WERI-Rb-1 (cell line): ENCODE measurements around the gene PPARGC1A.
A peak's percentile ranks its signal among the peaks of the same experiment; 100 is the strongest.

Experiments used
- DNase-seq: peaks from one replicate; pipeline ENCODE4 v3.0.0-alpha.2; 2020
- H3K27ac ChIP-seq: fragments of 250-450 bp; sonication (Bioruptor Pico); 2 replicates; pipeline ENCODE4 v1.5.1; 2020; ENCODE audit warnings: mild to moderate bottlenecking, moderate library complexity
- H3K27me3 ChIP-seq: fragments of 250-450 bp; sonication (Bioruptor Pico); 2 replicates; pipeline ENCODE4 v1.5.1; 2021; ENCODE audit warnings: mild to moderate bottlenecking, low read depth, moderate library complexity; ENCODE audit not compliant: insufficient read depth, severe bottlenecking
- H3K36me3 ChIP-seq: fragments of 250-450 bp; sonication (Bioruptor Pico); 2 replicates; pipeline ENCODE4 v1.5.1; 2020; ENCODE audit warnings: mild to moderate bottlenecking, moderate library complexity
- H3K4me3 ChIP-seq: 2 replicates; pipeline ENCODE4 v1.5.1; 2011; ENCODE audit warnings: low read depth, mild to moderate bottlenecking, control low read depth, low read length
- H3K9me3 ChIP-seq: fragments of 250-450 bp; sonication (Bioruptor Pico); 2 replicates; pipeline ENCODE4 v1.5.1; 2021; ENCODE audit warnings: mild to moderate bottlenecking, moderate library complexity; ENCODE audit not compliant: severe bottlenecking
- TF ChIP-seq, protein P1 (sequence below): IDR thresholded peaks from 2 replicates; pipeline ENCODE4 v1.5.1; 2011; ENCODE audit warnings: low read depth, mild to moderate bottlenecking, control low read depth, inconsistent platforms, low read length

PPARGC1A gene, protein sequence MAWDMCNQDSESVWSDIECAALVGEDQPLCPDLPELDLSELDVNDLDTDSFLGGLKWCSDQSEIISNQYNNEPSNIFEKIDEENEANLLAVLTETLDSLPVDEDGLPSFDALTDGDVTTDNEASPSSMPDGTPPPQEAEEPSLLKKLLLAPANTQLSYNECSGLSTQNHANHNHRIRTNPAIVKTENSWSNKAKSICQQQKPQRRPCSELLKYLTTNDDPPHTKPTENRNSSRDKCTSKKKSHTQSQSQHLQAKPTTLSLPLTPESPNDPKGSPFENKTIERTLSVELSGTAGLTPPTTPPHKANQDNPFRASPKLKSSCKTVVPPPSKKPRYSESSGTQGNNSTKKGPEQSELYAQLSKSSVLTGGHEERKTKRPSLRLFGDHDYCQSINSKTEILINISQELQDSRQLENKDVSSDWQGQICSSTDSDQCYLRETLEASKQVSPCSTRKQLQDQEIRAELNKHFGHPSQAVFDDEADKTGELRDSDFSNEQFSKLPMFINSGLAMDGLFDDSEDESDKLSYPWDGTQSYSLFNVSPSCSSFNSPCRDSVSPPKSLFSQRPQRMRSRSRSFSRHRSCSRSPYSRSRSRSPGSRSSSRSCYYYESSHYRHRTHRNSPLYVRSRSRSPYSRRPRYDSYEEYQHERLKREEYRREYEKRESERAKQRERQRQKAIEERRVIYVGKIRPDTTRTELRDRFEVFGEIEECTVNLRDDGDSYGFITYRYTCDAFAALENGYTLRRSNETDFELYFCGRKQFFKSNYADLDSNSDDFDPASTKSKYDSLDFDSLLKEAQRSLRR

DNA sequence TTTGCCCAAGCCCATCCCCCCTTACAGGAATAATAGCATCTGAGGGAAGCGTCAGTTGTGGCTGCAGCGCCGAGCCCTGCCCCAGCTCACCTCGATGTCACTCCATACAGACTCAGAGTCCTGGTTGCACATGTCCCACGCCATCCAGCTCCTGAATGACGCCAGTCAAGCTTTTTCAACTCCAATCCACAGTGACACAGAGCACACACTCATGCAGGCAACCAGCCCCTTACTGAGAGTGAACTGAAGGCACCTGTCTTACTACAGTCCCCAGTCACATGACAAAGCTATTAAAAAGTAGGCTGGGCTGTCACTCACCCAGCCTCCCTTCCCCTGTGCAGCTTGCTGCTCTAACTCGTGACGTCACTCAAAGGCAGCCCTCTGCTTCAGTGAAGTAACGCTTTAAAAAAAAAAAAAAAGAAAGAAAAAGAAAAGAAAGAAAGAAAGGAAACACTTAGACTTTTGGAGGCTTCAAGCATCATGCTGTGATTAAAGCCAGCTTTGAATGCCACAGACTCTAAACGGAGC, at the start of gene PPARGC1A:
PPARGC1A (minus strand) TSS at position 234 of the 528 bp plus-strand sequence; CDS start at position 144, 90 bp downstream.
- no peaks in the 10 kb centered on the region for H3K36me3 ChIP-seq
- H3K9me3 ChIP-seq = no peaks in the 10 kb centered on the region
- peak within 1 kb of the TSS; percentile 46 for H3K4me3 ChIP-seq
- H3K27ac ChIP-seq = no peak within 1 kb of the TSS
- H3K27me3 ChIP-seq = no peaks in the 10 kb centered on the region
- TF ChIP-seq, protein P1, sequence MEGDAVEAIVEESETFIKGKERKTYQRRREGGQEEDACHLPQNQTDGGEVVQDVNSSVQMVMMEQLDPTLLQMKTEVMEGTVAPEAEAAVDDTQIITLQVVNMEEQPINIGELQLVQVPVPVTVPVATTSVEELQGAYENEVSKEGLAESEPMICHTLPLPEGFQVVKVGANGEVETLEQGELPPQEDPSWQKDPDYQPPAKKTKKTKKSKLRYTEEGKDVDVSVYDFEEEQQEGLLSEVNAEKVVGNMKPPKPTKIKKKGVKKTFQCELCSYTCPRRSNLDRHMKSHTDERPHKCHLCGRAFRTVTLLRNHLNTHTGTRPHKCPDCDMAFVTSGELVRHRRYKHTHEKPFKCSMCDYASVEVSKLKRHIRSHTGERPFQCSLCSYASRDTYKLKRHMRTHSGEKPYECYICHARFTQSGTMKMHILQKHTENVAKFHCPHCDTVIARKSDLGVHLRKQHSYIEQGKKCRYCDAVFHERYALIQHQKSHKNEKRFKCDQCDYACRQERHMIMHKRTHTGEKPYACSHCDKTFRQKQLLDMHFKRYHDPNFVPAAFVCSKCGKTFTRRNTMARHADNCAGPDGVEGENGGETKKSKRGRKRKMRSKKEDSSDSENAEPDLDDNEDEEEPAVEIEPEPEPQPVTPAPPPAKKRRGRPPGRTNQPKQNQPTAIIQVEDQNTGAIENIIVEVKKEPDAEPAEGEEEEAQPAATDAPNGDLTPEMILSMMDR = no peak
- peak; percentile 66 for DNase-seq

DNA sequence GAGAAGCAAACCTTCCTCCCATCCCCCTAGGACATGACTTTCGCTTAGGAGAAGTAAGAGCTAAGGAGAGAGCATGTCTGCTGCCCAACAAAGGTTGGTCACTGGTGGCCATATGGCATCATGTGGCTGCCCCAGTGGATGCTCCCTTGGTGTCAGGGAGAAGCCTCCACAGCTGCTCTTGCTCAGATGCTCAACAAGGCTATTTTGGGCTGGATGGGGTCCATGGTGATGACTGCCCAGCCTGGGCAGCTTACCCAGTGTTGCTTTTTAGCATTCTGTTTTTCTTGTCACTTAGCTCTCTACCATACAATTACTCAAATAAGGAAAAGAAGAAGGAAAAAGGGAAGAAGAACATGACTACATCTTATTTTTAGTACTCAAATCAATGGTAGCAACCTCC, 48.9 kb upstream of the PPARGC1A start:
- TF ChIP-seq, protein P1 = no peak
- H3K27me3 ChIP-seq = no peaks in the 10 kb centered on the region
- H3K9me3 ChIP-seq = peaks cover 3% of the 10 kb centered on the region
- H3K4me3 ChIP-seq = no peak overlapping the region
- no peak overlapping the region for H3K27ac ChIP-seq
- H3K36me3 ChIP-seq = no peaks in the 10 kb centered on the region
- DNase-seq = no peak

DNA sequence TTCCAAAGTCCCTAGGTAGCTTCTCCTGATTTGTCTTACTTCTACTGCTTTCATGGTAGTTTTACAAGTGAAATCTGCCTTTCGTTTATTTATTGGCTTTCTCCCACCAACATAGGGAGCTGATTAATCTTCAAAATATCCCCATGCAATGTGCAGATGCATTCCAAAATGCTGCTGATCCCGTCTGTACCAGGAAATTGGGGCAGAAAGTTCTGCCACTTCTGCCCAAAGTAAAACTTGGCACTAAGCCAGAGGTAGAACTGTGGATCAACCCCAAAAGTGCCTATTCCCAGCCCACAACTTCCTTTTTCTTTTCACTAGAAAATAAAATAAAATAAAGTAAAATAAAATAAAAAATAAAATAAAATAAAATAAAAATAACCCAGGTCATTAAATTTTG, 47.3 kb upstream of the PPARGC1A start:
- no peak for DNase-seq
- H3K9me3 ChIP-seq = peaks cover 3% of the 10 kb centered on the region
- no peaks in the 10 kb centered on the region for H3K36me3 ChIP-seq
- no peaks in the 10 kb centered on the region for H3K27me3 ChIP-seq
- H3K27ac ChIP-seq = no peak overlapping the region
- H3K4me3 ChIP-seq = no peak overlapping the region
- TF ChIP-seq, protein P1 = no peak

DNA sequence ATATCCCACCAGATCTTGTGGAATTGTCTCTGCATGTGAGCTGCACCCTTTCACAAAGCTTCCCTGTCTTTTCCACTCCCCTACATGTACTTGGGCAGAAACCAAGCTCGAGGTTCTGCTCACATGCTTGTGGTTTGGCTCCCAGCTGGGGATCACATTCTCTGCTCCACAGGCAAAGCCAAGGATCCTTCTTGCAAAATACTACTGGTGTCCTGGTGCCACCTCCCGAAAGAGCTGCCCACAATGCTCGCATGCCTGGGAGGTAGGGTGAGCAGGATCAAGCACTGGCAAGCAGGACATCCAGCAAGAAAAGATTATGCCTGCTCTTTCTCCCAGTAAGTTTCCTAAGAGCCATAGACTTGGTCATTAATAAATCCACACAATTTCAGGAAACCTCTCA, 45.1 kb upstream of the PPARGC1A start:
- TF ChIP-seq, protein P1 = no peak
- Histone ChIP-seq H3K36me3 (no peaks in the 10 kb centered on the region), H3K27ac (no peak overlapping the region), H3K4me3 (no peak overlapping the region), H3K9me3 (peaks cover 3% of the 10 kb centered on the region), H3K27me3 (no peaks in the 10 kb centered on the region)
- no peak for DNase-seq

DNA sequence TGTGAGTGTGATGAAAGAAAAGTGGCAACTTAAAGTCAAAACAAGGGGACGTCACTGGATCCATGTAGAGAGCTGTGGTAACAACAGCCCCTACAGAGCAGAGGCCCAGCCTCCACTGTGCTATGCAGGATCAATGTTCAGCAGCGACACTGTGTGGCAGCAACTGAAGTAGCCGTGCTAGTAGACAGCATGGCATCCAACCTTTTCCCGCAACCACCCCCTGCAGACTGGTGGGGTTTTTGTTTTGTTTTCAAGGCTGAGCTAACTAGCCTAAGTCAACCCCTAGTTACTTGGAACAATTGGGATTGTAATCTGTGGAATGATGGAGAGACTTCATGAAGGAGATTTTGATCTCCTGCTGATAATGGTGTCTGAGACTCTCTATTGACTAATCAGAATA, 44.4 kb upstream of the PPARGC1A start:
- TF ChIP-seq, protein P1 = 0 out of 2 replicates have a peak, but pooled peaks have one; percentile 34
- Histone ChIP-seq H3K36me3 (no peaks in the 10 kb centered on the region), H3K4me3 (no peak overlapping the region), H3K27ac (no peak overlapping the region), H3K9me3 (peaks cover 3% of the 10 kb centered on the region), H3K27me3 (no peaks in the 10 kb centered on the region)
- DNase-seq = peak; percentile 18
